GM12878 (cell line): ENCODE results near the gene FBXL16. TPM values are rescaled to one million over a fixed set of nuclear protein-coding genes. Genes with fewer than 3 reads are reported as not detected.

ENCODE experiments used
- ATAC-seq: fragments of 200-7000 bp; cut with Tn5 transposase; 3 replicates; pipeline ENCODE4 v1.9.1; 2020; ENCODE audit warnings: mild to moderate bottlenecking, moderate library complexity
- BruUV-seq: library from RNA; stranded (reverse); fragments of 400-500 nt; replicated peaks from 2 replicates; lab custom pipeline; 2021; lab: Mats Ljungman, UMichigan
- CTCF ChIA-PET: fragments of 300-600 bp; sonication (Branson Sonifier 250); formaldehyde crosslinking; extraction: SDS; loops from one replicate; lab custom pipeline; 2021; ENCODE audit warnings: inconsistent platforms; lab: Yijun Ruan, JAX
- POLR2A ChIA-PET: fragments of 350-600 bp; formaldehyde crosslinking; extraction: SDS; loops from one replicate; lab custom pipeline; 2021; ENCODE audit warnings: inconsistent platforms; lab: Charles Lee
- RAD21 ChIA-PET: fragments of 300-600 bp; sonication (Branson Sonifier 250); formaldehyde crosslinking; loops from one replicate; lab custom pipeline; 2023; ENCODE audit warnings: antibody characterized with exemption; ENCODE audit not compliant: unreplicated experiment; lab: Charles Lee
- SMC1A ChIA-PET: fragments of 300-600 bp; sonication (Branson Sonifier 250); formaldehyde crosslinking; loops from one replicate; lab custom pipeline; 2023; ENCODE audit not compliant: unreplicated experiment, uncharacterized antibody; lab: Charles Lee
- DNase-seq: peaks from one replicate; pipeline ENCODE4 v3.0.0-alpha.2; 2011; ENCODE audit warnings: low read depth, low spot score
- FAIRE-seq: peaks from 3 replicates; lab custom pipeline; 2011; peaks lifted over from hg19 to GRCh38; lab: Jason Lieb, UNC
- H2AFZ ChIP-seq: 2 replicates; pipeline ENCODE4 v1.6.0; 2011; ENCODE audit warnings: low read depth, low read length, control low read depth; ENCODE audit not compliant: control insufficient read depth
- H3K27ac ChIP-seq: 2 replicates; pipeline ENCODE4 v1.5.1; 2011; ENCODE audit warnings: control low read depth; ENCODE audit not compliant: control insufficient read depth, insufficient read depth
- H3K27me3 ChIP-seq, 2 experiments: replicated peaks in 1 of 2; 2 replicates each; pipeline versions ENCODE4 v1.6.0 to v1.6.1; 2011; ENCODE audit warnings: low read length in 1 of 2; ENCODE audit not compliant: control insufficient read depth in 2 of 2, insufficient read depth in 2 of 2
- H3K36me3 ChIP-seq, 2 experiments: 2 replicates each; pipeline ENCODE4 v1.5.1; 2011; ENCODE audit warnings: low read length in 1 of 2; ENCODE audit not compliant: control insufficient read depth in 2 of 2, insufficient read depth in 2 of 2
- H3K4me1 ChIP-seq: 2 replicates; pipeline ENCODE4 v1.6.1; 2011; ENCODE audit warnings: mild to moderate bottlenecking, low read length, moderate library complexity, mixed read lengths; ENCODE audit not compliant: control insufficient read depth, insufficient read depth
- H3K4me2 ChIP-seq: 2 replicates; pipeline ENCODE4 v1.6.0; 2011; ENCODE audit warnings: control low read depth; ENCODE audit not compliant: control insufficient read depth, insufficient read depth
- H3K4me3 ChIP-seq: fragments of 200-600 bp; sonication (generic); 2 replicates; pipeline ENCODE4 v1.5.1; 2016
- H3K79me2 ChIP-seq: 2 replicates; pipeline ENCODE4 v1.6.0; 2011; ENCODE audit warnings: low read length; ENCODE audit not compliant: control insufficient read depth, insufficient read depth
- H3K9ac ChIP-seq: 2 replicates; pipeline ENCODE4 v1.8.0; 2011; ENCODE audit warnings: low read length, control low read depth, mixed read lengths; ENCODE audit not compliant: control insufficient read depth, insufficient read depth
- H3K9me3 ChIP-seq: replicated peaks from 3 replicates; pipeline ENCODE4 v1.5.1; 2011; ENCODE audit warnings: mild to moderate bottlenecking, low read length; ENCODE audit not compliant: control insufficient read depth, insufficient read depth
- H4K20me1 ChIP-seq: 2 replicates; pipeline ENCODE4 v1.6.0; 2011; ENCODE audit not compliant: control insufficient read depth, insufficient read depth
- BCL3 ChIP-seq: IDR thresholded peaks from 2 replicates; pipeline ENCODE4 v1.6.1; 2011; ENCODE audit warnings: borderline replicate concordance, low read depth, mild to moderate bottlenecking, moderate library complexity, low read length; ENCODE audit not compliant: insufficient read depth, poor library complexity, severe bottlenecking
- ESRRA ChIP-seq: IDR thresholded peaks from 2 replicates; pipeline ENCODE4 v1.6.1; 2012; ENCODE audit warnings: mild to moderate bottlenecking, low read length, improper control_type of control experiment
- HCFC1 ChIP-seq: fragments of 150-350 bp; IDR thresholded peaks from 2 replicates; pipeline ENCODE4 v1.6.1; 2014; ENCODE audit warnings: low read length
- HDAC2 ChIP-seq: fragments of 200-600 bp; sonication (generic); IDR thresholded peaks from 2 replicates; pipeline ENCODE4 v1.6.1; 2017
- IRF5 ChIP-seq: fragments of 450-650 bp; IDR thresholded peaks from 2 replicates; pipeline ENCODE4 v1.6.1; 2017; ENCODE audit warnings: borderline replicate concordance
- KLF5 ChIP-seq: fragments of 450-650 bp; IDR thresholded peaks from 2 replicates; pipeline ENCODE4 v1.6.1; 2014; ENCODE audit warnings: mild to moderate bottlenecking; ENCODE audit not compliant: partially characterized antibody
- MEF2A ChIP-seq: IDR thresholded peaks from 2 replicates; pipeline ENCODE4 v1.6.1; 2011; ENCODE audit warnings: low read depth, mild to moderate bottlenecking, low read length, moderate library complexity; ENCODE audit not compliant: insufficient read depth
- MTA3 ChIP-seq: IDR thresholded peaks from 2 replicates; pipeline ENCODE4 v1.6.1; 2012; ENCODE audit warnings: low read length, inconsistent platforms, borderline replicate concordance
- NBN ChIP-seq: fragments of 450-650 bp; IDR thresholded peaks from 2 replicates; pipeline ENCODE4 v1.6.1; 2016
- NFXL1 ChIP-seq: fragments of 450-650 bp; IDR thresholded peaks from 2 replicates; pipeline ENCODE4 v1.6.1; 2017; ENCODE audit warnings: antibody characterized with exemption, mild to moderate bottlenecking, borderline replicate concordance
- NR2C2 ChIP-seq: IDR thresholded peaks from 2 replicates; pipeline ENCODE4 v1.6.1; 2011; ENCODE audit warnings: borderline replicate concordance, low read depth; ENCODE audit not compliant: control insufficient read depth, insufficient read length
- POLR2A ChIP-seq: IDR thresholded peaks from 2 replicates; pipeline ENCODE4 v1.6.1; 2011; ENCODE audit warnings: low read depth, mild to moderate bottlenecking, low read length
- SIN3A ChIP-seq: IDR thresholded peaks from 2 replicates; pipeline ENCODE4 v1.6.1; 2012; ENCODE audit warnings: low read depth, low read length, improper control_type of control experiment
- WGBS: methylation state at CpG from one replicate; pipeline ENCODE4 v1.1.6; 2016; ENCODE audit warnings: low lambda C conversion rate; ENCODE audit not compliant: insufficient replicate concordance, insufficient coverage; ENCODE audit errors: missing lambda C conversion rate; 5-methylcytosine and 5-hydroxymethylcytosine counted together
- in situ Hi-C: fragments of 300-500 bp; cut with MboI; formaldehyde crosslinking; loops from 9 replicates; pipeline ENCODE4 v1.14.3; 2018; ENCODE audit warnings: mixed read lengths
- intact Hi-C: fragments of 100-400 bp; cut with micrococcal nuclease; formaldehyde crosslinking; loops from one replicate; pipeline ENCODE4 v1.14.2; 2022; ENCODE audit not compliant: unreplicated experiment
- polyA plus RNA-seq, 11 experiments: library from polyadenylated mRNA; depleted of rRNA in 4 of 11; unstranded in 6 of 11; stranded (reverse) in 5 of 11; fragments of >200 nt; fragmentation: Nextera tagmentation in 4 of 11; fragmentation: Illumina TruSeq in 1 of 11; extraction: Ambion mirVana in 4 of 11; extraction: Trizol in 1 of 11; gene quantifications; 1 replicate in 1 of 11; 2 replicates in 10 of 11; pipeline versions ENCODE4 v1.2.1 to v1.2.3, GENCODE V29; 2011 to 2016; ENCODE audit warnings: inconsistent platforms in 2 of 11, missing spikeins in 2 of 11, low read depth in 1 of 11
- total RNA-seq, 4 experiments: library from RNA; depleted of rRNA in 3 of 4; stranded (reverse); fragments of >200 nt in 3 of 4; fragmentation: Illumina TruSeq in 1 of 4; extraction: Trizol in 1 of 4; gene quantifications; 2 replicates each; pipeline versions ENCODE4 v1.2.1 to v1.2.3, GENCODE V29; 2013 to 2021
- TF ChIP-seq, protein P1 (sequence below): fragments of 450-650 bp; formaldehyde crosslinking; IDR thresholded peaks from 2 replicates; pipeline ENCODE4 v1.4.0; 2020; ENCODE audit warnings: mild to moderate bottlenecking, moderate library complexity
- TF ChIP-seq, protein P2 (sequence below): fragments of 450-650 bp; IDR thresholded peaks from 2 replicates; pipeline ENCODE4 v1.6.1; 2014; ENCODE audit warnings: mild to moderate bottlenecking

FBXL16 gene
- total and polyA plus RNA-seq, 10 of the 15 experiments (the other 5 are each of a cell fraction or from before 2014, with no cell fraction given), result 0.13 to 1.4 (median 0.24) TPM

DNA sequence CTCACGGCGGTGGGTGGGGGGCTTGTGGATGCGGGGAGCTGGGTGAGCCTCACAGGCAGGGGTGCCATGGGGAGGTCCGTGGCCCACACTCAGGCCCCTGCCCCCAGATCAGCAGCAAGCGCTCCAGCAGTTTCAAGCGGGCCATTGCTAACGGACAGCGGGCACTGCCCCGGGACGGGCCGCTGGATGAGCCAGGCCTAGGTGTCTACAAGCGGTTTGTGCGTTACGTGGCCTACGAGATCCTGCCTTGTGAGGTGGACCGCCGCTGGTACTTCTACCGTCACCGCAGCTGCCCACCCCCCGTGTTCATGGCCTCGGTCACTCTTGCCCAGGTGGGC, 29.1 kb downstream of the FBXL16 start (continued):
- TF ChIP-seq, protein P1, sequence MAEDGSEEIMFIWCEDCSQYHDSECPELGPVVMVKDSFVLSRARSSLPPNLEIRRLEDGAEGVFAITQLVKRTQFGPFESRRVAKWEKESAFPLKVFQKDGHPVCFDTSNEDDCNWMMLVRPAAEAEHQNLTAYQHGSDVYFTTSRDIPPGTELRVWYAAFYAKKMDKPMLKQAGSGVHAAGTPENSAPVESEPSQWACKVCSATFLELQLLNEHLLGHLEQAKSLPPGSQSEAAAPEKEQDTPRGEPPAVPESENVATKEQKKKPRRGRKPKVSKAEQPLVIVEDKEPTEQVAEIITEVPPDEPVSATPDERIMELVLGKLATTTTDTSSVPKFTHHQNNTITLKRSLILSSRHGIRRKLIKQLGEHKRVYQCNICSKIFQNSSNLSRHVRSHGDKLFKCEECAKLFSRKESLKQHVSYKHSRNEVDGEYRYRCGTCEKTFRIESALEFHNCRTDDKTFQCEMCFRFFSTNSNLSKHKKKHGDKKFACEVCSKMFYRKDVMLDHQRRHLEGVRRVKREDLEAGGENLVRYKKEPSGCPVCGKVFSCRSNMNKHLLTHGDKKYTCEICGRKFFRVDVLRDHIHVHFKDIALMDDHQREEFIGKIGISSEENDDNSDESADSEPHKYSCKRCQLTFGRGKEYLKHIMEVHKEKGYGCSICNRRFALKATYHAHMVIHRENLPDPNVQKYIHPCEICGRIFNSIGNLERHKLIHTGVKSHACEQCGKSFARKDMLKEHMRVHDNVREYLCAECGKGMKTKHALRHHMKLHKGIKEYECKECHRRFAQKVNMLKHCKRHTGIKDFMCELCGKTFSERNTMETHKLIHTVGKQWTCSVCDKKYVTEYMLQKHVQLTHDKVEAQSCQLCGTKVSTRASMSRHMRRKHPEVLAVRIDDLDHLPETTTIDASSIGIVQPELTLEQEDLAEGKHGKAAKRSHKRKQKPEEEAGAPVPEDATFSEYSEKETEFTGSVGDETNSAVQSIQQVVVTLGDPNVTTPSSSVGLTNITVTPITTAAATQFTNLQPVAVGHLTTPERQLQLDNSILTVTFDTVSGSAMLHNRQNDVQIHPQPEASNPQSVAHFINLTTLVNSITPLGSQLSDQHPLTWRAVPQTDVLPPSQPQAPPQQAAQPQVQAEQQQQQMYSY (CRISPR knock-in tag), result no peak
- no peak for TF ChIP-seq NR2C2
- no peak for TF ChIP-seq HDAC2
- no peak for TF ChIP-seq NBN
- TF ChIP-seq MEF2A, result no peak
- no peak for TF ChIP-seq ESRRA
- TF ChIP-seq POLR2A, result no peak
- TF ChIP-seq KLF5, result no peak
- no peak for TF ChIP-seq HCFC1
- TF ChIP-seq SIN3A, result no peak

DNA sequence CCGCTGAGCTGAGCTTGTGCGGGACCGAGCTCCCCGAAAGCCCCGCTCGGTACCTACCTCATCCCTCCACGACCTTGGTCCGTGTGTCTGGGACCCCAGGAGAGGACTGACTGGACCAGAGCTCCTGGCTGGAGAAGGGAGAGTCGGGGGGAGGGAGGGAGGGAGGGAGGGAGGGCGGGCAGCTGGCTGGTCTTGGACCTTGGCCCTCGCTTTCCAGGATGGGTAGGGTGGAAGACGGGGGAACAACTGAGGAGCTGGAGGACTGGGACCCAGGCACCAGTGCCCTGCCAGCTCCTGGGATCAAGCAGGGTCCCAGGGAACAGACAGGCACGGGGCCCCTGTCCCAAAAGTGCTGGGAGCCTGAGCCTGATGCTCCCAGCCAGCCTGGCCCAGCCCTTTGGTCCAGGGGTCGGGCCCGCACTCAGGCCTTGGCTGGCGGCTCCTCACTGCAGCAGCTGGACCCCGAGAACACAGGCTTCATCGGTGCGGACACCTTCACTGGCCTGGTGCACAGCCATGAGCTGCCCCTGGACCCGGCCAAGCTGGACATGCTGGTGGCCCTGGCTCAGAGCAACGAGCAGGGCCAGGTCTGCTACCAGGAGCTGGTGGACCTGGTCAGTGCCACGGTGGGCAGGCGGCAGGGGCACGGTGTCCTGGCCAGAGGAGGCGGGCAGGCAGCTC, 29.6 kb downstream of the FBXL16 start:
- Histone ChIP-seq H3K27me3 (no peaks in the 10 kb centered on the region), H2AFZ (no peak overlapping the region), H3K27ac (no peak overlapping the region), H3K4me1 (no peaks in the 10 kb centered on the region), H3K79me2 (peaks cover 7% of the 10 kb centered on the region), H3K36me3 (peaks cover 0 to 11% of the 10 kb centered on the region in 2 experiments; a peak in 2 of 4 replicates), H4K20me1 (no peaks in the 10 kb centered on the region; the same call in 1 of the 2 replicates), H3K9ac (no peak overlapping the region), H3K4me2 (no peak overlapping the region), H3K4me3 (no peak overlapping the region), H3K9me3 (no peaks in the 10 kb centered on the region)
- intact Hi-C loops (no loop called here), in situ Hi-C loops (no loop called here)
- no TSS peak for BruUV-seq
- WGBS, result 61% methylated on average over 19 of the region's 25 CpGs
- no peak for ATAC-seq
- FAIRE-seq, result no peak
- RAD21 ChIA-PET, result interaction anchor here (0.8 kb wide), 1 partner anchor 40 kb away, joined by 3 read pairs; the partner anchor contains the start of gene METTL26
- no peak for DNase-seq
- POLR2A ChIA-PET, result no interaction called here
- TF ChIP-seq NFXL1 (no peak), POLR2A (peak; percentile 16; the same call in 1 of the 2 replicates), IRF5 (no peak), MTA3 (no peak), BCL3 (no peak)
- TF ChIP-seq, protein P2, sequence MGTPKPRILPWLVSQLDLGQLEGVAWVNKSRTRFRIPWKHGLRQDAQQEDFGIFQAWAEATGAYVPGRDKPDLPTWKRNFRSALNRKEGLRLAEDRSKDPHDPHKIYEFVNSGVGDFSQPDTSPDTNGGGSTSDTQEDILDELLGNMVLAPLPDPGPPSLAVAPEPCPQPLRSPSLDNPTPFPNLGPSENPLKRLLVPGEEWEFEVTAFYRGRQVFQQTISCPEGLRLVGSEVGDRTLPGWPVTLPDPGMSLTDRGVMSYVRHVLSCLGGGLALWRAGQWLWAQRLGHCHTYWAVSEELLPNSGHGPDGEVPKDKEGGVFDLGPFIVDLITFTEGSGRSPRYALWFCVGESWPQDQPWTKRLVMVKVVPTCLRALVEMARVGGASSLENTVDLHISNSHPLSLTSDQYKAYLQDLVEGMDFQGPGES, result no peak
- CTCF ChIA-PET, result interaction anchor here (0.7 kb wide), 1 partner anchor 535 kb away, joined by 3 read pairs; no protein-coding TSS in a partner anchor
- SMC1A ChIA-PET, result no interaction called here
